Measurements from ENCODE around the gene VPREB1.
A peak's percentile ranks its signal among the peaks of the same experiment; 100 is the strongest.
"Not testable (repeated sequence)": the region's sequence is repeated elsewhere in the genome, so short reads cannot be mapped to it uniquely, and the experiment has no call there.

Gene VPREB1

GRCh38 chr22:22244316-22245250 is at the start of gene VPREB1:
VPREB1 (plus strand) TSS chr22:22244786; CDS start chr22:22244814, 28 bp downstream.
- DNase-seq (ENCODE audit: low read depth), result no peak

- DNase-seq (ENCODE audit: low read depth), result no peak
Observed at GRCh38 chr22:22194931-22195264, 49.7 kb upstream of the VPREB1 start.

- peak; percentile 75 for DNase-seq (ENCODE audit: low read depth)
Observed at GRCh38 chr22:22195265-22196017, 49.1 kb upstream of the VPREB1 start.

GRCh38 chr22:22196018-22196533 is 48.5 kb upstream of the VPREB1 start:
- no peak for DNase-seq (ENCODE audit: low read depth)

GRCh38 chr22:22196833-22197477 is 47.6 kb upstream of the VPREB1 start:
- DNase-seq (ENCODE audit: low read depth), result no peak

- no peak for DNase-seq (ENCODE audit: low read depth)
Observed at GRCh38 chr22:22197993-22198402, 46.6 kb upstream of the VPREB1 start.

GRCh38 chr22:22198751-22199150 is 45.8 kb upstream of the VPREB1 start:
- no peak for DNase-seq (ENCODE audit: low read depth)

GRCh38 chr22:22199634-22200033 is 45.0 kb upstream of the VPREB1 start:
- no peak for DNase-seq (ENCODE audit: low read depth)

GRCh38 chr22:22200569-22201184 is 43.9 kb upstream of the VPREB1 start:
- DNase-seq (ENCODE audit: low read depth), result no peak

- DNase-seq (ENCODE audit: low read depth), result peak; percentile 49
Observed at GRCh38 chr22:22201185-22201929, 43.2 kb upstream of the VPREB1 start.

GRCh38 chr22:22201930-22202343 is 42.6 kb upstream of the VPREB1 start:
- DNase-seq (ENCODE audit: low read depth), result no peak

GRCh38 chr22:22203048-22203971 is 41.3 kb upstream of the VPREB1 start:
- DNase-seq (ENCODE audit: low read depth), result no peak

- peak; percentile 80 for DNase-seq (ENCODE audit: low read depth)
Observed at GRCh38 chr22:22207845-22208564, 36.6 kb upstream of the VPREB1 start.

- DNase-seq (ENCODE audit: low read depth), result no peak
Observed at GRCh38 chr22:22208652-22209051, 35.9 kb upstream of the VPREB1 start.

GRCh38 chr22:22209080-22209640 is 35.4 kb upstream of the VPREB1 start:
- DNase-seq (ENCODE audit: low read depth), result not testable (repeated sequence)

- peak; percentile 91 for DNase-seq (ENCODE audit: low read depth)
Observed at GRCh38 chr22:22210375-22210774, 34.2 kb upstream of the VPREB1 start.

- DNase-seq (ENCODE audit: low read depth), result no peak
Observed at GRCh38 chr22:22210889-22211833, 33.4 kb upstream of the VPREB1 start.

- DNase-seq (ENCODE audit: low read depth), result no peak
Observed at GRCh38 chr22:22213231-22213630, 31.4 kb upstream of the VPREB1 start.
